ENCODE measurements around the gene CAPN11.

DNA sequence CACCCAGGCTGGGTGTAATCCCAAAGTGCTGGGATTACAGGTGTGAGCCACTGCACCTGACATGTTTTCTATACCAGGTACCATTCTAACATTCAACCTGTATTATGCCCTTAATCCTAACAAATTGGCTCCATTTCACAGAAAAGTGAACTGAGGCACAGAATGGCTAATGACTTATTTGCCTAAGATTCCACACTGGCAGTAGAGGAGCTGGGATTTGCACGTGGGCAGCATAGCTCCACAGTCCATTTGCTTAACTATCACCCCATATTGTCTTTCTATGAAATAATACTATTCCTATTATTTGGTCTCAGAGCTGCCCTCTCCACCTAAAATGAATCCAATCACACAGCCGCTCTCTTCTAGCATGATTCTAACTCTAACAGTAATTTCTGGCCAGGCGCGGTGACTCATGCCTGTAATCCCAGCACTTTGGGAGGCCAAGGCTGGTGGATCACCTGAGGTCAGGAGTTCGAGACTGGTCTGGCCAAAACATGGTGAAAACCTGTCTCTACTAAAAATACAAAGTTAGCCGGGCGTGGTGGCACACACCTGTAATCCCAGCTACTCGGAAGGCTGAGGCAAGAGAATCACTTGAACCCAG lies 34.8 kb downstream of the CAPN11 start:
- TF ChIP-seq USF2 (IDR thresholded peaks at IDR 0.05; ENCODE audit: borderline replicate concordance, low read depth, low read length) (no peak), ESRRA (IDR thresholded peaks at IDR 0.05; ENCODE audit: low read length) (no peak), MEF2B (IDR thresholded peaks at IDR 0.05; ENCODE audit: partially characterized antibody, poor library complexity, severe bottlenecking) (no peak), CTCF (IDR thresholded peaks at IDR 0.05 in 2 of 3, conservative IDR thresholded peaks at IDR 0.05 in 1 of 3; ENCODE audit: control insufficient read depth in 2 of 3, extremely low read depth in 1 of 3, insufficient read depth in 1 of 3, low read depth in 3 of 3, low read length in 3 of 3) (no peak), CHD4 (IDR thresholded peaks at IDR 0.05) (no peak), SP1 (IDR thresholded peaks at IDR 0.05; ENCODE audit: low read depth, low read length) (no peak)

Data from GM12878 (cell line).